Stomach (tissue), 9 donors: Measurements from ENCODE around the gene SYT6. TPM values are rescaled to one million over a fixed set of nuclear protein-coding genes. Genes with fewer than 3 reads are reported as not detected.

Experiments used
- DNase-seq, 2 donors: peaks; one replicate each; pipeline versions ENCODE4 v3.0.0 to v3.0.0-alpha.2; 2013 to 2019
- H3K27ac ChIP-seq, 5 donors: fragments of 200-600 bp in 4 of 5; sonication (generic) in 4 of 5; one replicate each; pipeline ENCODE4 v1.5.1; 2013 to 2019; ENCODE audit warnings: mild to moderate bottlenecking in 1 of 5, moderate library complexity in 1 of 5
- H3K27me3 ChIP-seq, 3 donors: fragments of 200-600 bp; sonication (generic); one replicate each; pipeline ENCODE4 v1.5.1; 2017 to 2019; ENCODE audit warnings: mixed run types in 1 of 3
- H3K36me3 ChIP-seq, 4 donors: fragments of 200-600 bp; sonication (generic); 1 replicate in 3 of 4; 2 replicates in 1 of 4; pipeline ENCODE4 v1.5.1; 2016 to 2019
- H3K4me1 ChIP-seq, 4 donors: fragments of 200-600 bp; sonication (generic); one replicate each; pipeline ENCODE4 v1.5.1; 2016 to 2019
- H3K4me3 ChIP-seq, 4 donors: fragments of 200-600 bp; sonication (generic) in 3 of 4; one replicate each; pipeline ENCODE4 v1.5.1; 2016 to 2019; ENCODE audit warnings: mild to moderate bottlenecking in 1 of 4
- H3K9me3 ChIP-seq, 4 donors: fragments of 200-600 bp; sonication (generic); one replicate each; pipeline ENCODE4 v1.5.1; 2016 to 2019
- EP300 ChIP-seq: sonication (generic); formaldehyde crosslinking; IDR thresholded peaks from one replicate; pipeline ENCODE4 v1.6.1; 2017; ENCODE audit warnings: antibody characterized with exemption
- POLR2A ChIP-seq, 4 donors: fragments of 450-650 bp; IDR thresholded peaks; one replicate each; pipeline ENCODE4 v1.6.1; 2016; ENCODE audit warnings: antibody characterized with exemption in 4 of 4, control low read depth in 2 of 4, mild to moderate bottlenecking in 1 of 4, moderate library complexity in 1 of 4
- POLR2AphosphoS5 ChIP-seq, 3 donors: sonication (generic); formaldehyde crosslinking; IDR thresholded peaks; one replicate each; pipeline ENCODE4 v1.6.1; 2016; ENCODE audit warnings: antibody characterized with exemption in 3 of 3
- WGBS, 5 donors: extraction: QIAGEN DNeasy Blood & Tissue Kit in 3 of 5; methylation state at CpG; one replicate each; pipeline versions ENCODE4 v1.1.5 to v1.1.7; 2013 to 2018; 5-methylcytosine and 5-hydroxymethylcytosine counted together
- intact Hi-C: fragments of 100-400 bp; cut with DNase I; formaldehyde crosslinking; loops from one replicate; pipeline ENCODE4 v1.15.1; 2023; ENCODE audit warnings: low total_unique reads
- polyA plus RNA-seq, 3 donors: library from polyadenylated mRNA; stranded (reverse); fragments of 200-250 nt; gene quantifications; one replicate each; pipeline ENCODE4 v1.2.3, GENCODE V29; 2013
- total RNA-seq, 5 donors: library from RNA; depleted of rRNA; stranded (reverse); fragments of >200 nt; gene quantifications; one replicate each; pipeline versions ENCODE4 v1.1.0 to v1.2.3, GENCODE V29; 2014 to 2016
- TF ChIP-seq, protein P1 (sequence below), 7 experiments: fragments of 450-650 bp in 4 of 7; fragments of 200-600 bp in 3 of 7; sonication (generic) in 3 of 7; IDR thresholded peaks; one replicate each; pipeline ENCODE4 v1.5.1; 2016 to 2019; ENCODE audit warnings: antibody characterized with exemption in 7 of 7, control low read depth in 2 of 7, mild to moderate bottlenecking in 1 of 7
- donor health status: healthy with polysubstance abuse.
- donor health status: Bipolar disorder and iron deficiency.
- donor health status: healthy.

Gene SYT6
- total and polyA plus RNA-seq, 8 donors = 0.18 to 86.6 (median 1.7) TPM; not detected in 4

DNA sequence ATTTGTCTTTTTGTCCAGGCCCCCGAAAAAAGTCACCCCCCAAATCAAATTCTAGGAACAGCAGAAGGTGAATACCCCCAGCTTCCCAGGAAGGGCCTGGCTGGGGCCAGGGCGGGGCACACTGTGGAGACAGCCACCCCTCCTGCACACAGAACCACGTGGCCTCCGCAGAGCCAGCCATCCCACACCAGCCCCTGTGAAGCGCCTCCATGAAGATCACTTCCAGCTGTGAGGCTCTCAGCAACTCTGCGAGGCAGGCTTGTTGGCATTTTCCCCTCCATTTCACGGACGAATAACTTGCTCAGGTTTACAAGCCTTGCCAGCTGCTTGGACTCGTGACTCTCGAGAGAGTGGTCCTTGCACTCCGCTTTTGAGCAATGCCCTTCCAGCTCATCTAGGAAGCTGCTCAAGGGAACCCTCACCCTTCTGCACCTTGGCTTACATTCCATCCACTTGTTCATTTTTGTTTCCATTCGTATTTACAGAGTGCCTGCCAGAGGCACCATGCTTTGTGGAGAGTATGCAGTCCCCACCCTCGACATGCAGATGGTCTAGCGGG is 48.2 kb downstream of the SYT6 start:
- Histone ChIP-seq H3K27me3 (no peaks in the 10 kb centered on the region), H3K4me1 (no peaks in the 10 kb centered on the region), H3K27ac (no peak overlapping the region), H3K9me3 (no peaks in the 10 kb centered on the region), H3K4me3 (no peak overlapping the region), H3K36me3 (no peaks in the 10 kb centered on the region)
- 67 to 73% (median 69%) methylated on average over 8 to 14 of the region's 14 CpGs for WGBS, 5 donors
- DNase-seq = peak in 1 of 2 donors; percentile 52
- TF ChIP-seq EP300 (no peak), POLR2A (IDR thresholded peaks at IDR 0.05) (no peak), POLR2AphosphoS5 (IDR thresholded peaks at IDR 0.05) (no peak)
- TF ChIP-seq, protein P1, sequence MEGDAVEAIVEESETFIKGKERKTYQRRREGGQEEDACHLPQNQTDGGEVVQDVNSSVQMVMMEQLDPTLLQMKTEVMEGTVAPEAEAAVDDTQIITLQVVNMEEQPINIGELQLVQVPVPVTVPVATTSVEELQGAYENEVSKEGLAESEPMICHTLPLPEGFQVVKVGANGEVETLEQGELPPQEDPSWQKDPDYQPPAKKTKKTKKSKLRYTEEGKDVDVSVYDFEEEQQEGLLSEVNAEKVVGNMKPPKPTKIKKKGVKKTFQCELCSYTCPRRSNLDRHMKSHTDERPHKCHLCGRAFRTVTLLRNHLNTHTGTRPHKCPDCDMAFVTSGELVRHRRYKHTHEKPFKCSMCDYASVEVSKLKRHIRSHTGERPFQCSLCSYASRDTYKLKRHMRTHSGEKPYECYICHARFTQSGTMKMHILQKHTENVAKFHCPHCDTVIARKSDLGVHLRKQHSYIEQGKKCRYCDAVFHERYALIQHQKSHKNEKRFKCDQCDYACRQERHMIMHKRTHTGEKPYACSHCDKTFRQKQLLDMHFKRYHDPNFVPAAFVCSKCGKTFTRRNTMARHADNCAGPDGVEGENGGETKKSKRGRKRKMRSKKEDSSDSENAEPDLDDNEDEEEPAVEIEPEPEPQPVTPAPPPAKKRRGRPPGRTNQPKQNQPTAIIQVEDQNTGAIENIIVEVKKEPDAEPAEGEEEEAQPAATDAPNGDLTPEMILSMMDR (IDR thresholded peaks at IDR 0.05) = no peak
- intact Hi-C loops = no loop called here

DNA sequence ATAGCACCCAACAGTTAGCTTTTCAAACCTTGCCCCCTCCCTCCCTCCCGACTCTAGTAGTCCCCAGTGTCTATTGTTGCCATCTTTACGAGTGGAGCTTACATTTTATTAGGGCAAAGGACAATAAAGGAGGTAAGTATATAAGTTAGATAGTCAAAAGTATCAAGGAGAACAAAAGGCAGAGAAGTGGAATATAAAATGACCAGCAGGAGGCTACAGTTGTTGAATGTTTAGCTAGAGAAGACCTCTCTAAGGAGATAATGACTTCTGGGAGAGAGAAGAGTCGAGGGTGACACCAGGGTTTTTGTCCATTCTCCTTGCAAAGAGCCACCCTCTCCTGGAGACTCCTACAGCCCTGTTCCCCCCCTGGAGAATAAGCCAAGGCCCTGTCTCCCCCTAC is 48.7 kb downstream of the SYT6 start:
- intact Hi-C loops = no loop called here
- Histone ChIP-seq H3K9me3 (no peaks in the 10 kb centered on the region), H3K4me1 (no peaks in the 10 kb centered on the region), H3K36me3 (no peaks in the 10 kb centered on the region), H3K4me3 (no peak overlapping the region), H3K27ac (no peak overlapping the region), H3K27me3 (no peaks in the 10 kb centered on the region)
- TF ChIP-seq, protein P1 (IDR thresholded peaks at IDR 0.05) = no peak
- TF ChIP-seq EP300 = no peak
- TF ChIP-seq POLR2A (IDR thresholded peaks at IDR 0.05) = no peak
- TF ChIP-seq POLR2AphosphoS5 (IDR thresholded peaks at IDR 0.05) = no peak
- WGBS, 5 donors = 66 to 82% (median 73%) methylated on average over 3 of the region's 3 CpGs
- DNase-seq = no peak

DNA sequence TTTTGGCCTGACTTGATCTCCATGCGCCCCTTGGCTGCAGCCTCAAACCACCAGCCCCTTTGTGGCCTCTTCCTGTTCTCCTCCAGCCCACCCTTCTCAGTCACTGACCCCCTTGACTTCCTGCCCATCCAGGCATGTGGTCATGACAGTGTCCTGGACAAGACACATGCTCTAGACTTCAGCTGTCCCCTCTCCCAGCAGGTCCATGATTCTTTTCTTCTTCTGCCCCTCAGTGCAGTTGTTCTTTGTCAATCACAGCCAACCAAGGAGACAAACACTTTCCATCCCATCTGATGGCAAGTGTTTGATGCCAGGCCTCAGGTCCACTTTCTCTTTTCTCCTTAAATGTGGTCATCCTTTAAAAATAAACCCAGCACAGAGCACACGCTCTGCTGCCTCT is 49.7 kb downstream of the SYT6 start:
- no peaks in the 10 kb centered on the region for H3K27me3 ChIP-seq
- TF ChIP-seq, protein P1 (IDR thresholded peaks at IDR 0.05) = no peak
- TF ChIP-seq POLR2AphosphoS5 (IDR thresholded peaks at IDR 0.05) (no peak), EP300 (no peak), POLR2A (IDR thresholded peaks at IDR 0.05) (no peak)
- no peaks in the 10 kb centered on the region for H3K9me3 ChIP-seq
- intact Hi-C loops = no loop called here
- H3K36me3 ChIP-seq = no peaks in the 10 kb centered on the region
- no peak overlapping the region for H3K4me3 ChIP-seq
- no peaks in the 10 kb centered on the region for H3K4me1 ChIP-seq
- no peak overlapping the region for H3K27ac ChIP-seq
- DNase-seq = no peak
- 70 to 85% (median 81%) methylated on average over 2 of the region's 2 CpGs for WGBS, 5 donors

DNA sequence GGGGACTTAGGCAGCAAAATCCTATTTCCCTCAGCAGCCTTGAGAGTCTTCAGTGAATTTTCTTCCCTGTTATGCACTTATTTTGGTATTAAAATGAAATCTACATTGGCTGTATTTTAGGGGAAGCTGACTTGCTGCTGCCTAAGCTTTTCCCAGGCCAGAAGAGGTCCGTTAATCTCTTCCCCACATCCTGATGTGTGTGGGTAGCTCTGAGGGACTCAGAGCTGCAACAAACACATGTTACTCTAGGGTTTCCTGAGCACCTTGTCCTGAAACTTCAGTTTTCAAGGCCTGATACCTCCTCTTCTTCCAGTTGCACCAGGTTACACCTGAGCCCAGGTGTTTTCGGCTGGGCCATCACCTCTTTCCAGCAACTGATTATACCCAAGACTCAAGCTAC is 51.5 kb downstream of the SYT6 start:
- H3K4me1 ChIP-seq = no peaks in the 10 kb centered on the region
- H3K27me3 ChIP-seq = no peaks in the 10 kb centered on the region
- no peaks in the 10 kb centered on the region for H3K9me3 ChIP-seq
- 71 to 90% (median 83%) methylated on average over 2 of the region's 2 CpGs for WGBS, 5 donors
- no peak overlapping the region for H3K27ac ChIP-seq
- H3K4me3 ChIP-seq = no peak overlapping the region
- no peaks in the 10 kb centered on the region for H3K36me3 ChIP-seq
- DNase-seq = no peak
- TF ChIP-seq POLR2AphosphoS5 (IDR thresholded peaks at IDR 0.05) = no peak
- TF ChIP-seq POLR2A (IDR thresholded peaks at IDR 0.05) = no peak
- no peak for TF ChIP-seq EP300
- TF ChIP-seq, protein P1 (IDR thresholded peaks at IDR 0.05) = no peak
- intact Hi-C loops = no loop called here
